ENCODE data around the gene CDT1.

Gene CDT1

GRCh38 chr16:88762258-88762870 is 41.2 kb upstream of the CDT1 start:
- peak overlapping the region; percentile 86 for H3K23ac ChIP-seq (ENCODE audit: low read depth, low read length, poor library complexity)
- H3K4me3 ChIP-seq (ENCODE audit: low read length in 2 of 2) = no peak overlapping the region
- H3K27me3 ChIP-seq (ENCODE audit: control insufficient read depth in 3 of 3, insufficient read depth in 3 of 3, low read depth in 1 of 3, low read length in 3 of 3) = no peaks in the 10 kb centered on the region
- peak overlapping the region; percentile 99 for H2BK120ac ChIP-seq (ENCODE audit: low read depth, low read length)
- peak overlapping the region; percentile 88 for H2BK5ac ChIP-seq (ENCODE audit: low read length)
- H3K9me3 ChIP-seq (replicated peaks in 1 of 2; ENCODE audit: control insufficient read depth in 2 of 2, insufficient read depth in 1 of 2, low read depth in 1 of 2, low read length in 2 of 2) = no peaks in the 10 kb centered on the region
- H2BK12ac ChIP-seq (ENCODE audit: low read length) = peak overlapping the region; percentile 95
- no CpG with 5 or more reads among the region's 16 CpGs for WGBS, 2 donors (ENCODE audit: extremely low coverage in 2 of 2, insufficient read length in 2 of 2, insufficient replicate concordance in 1 of 2)
- H2AK5ac ChIP-seq (ENCODE audit: low read depth, low read length) = peak overlapping the region; percentile 99
- no peak overlapping the region for H3K9ac ChIP-seq (ENCODE audit: low read depth, low read length, poor library complexity)
- H3K4me2 ChIP-seq (ENCODE audit: insufficient read depth, low read length, poor library complexity, severe bottlenecking) = no peak overlapping the region
- no peak overlapping the region for H3K27ac ChIP-seq (replicated peaks; ENCODE audit: low read length)
- peak overlapping the region; percentile 100 for H2BK15ac ChIP-seq (ENCODE audit: low read length)
- no peaks in the 10 kb centered on the region for H3K36me3 ChIP-seq (replicated peaks in 1 of 2; ENCODE audit: control insufficient read depth in 2 of 2, insufficient read depth in 2 of 2, low read length in 2 of 2)
- peak overlapping the region; percentile 78 for H3K4ac ChIP-seq (ENCODE audit: low read length)
- peak overlapping the region; percentile 94 for H3K18ac ChIP-seq (ENCODE audit: low read length)
- peak overlapping the region; percentile 94 for H4K91ac ChIP-seq (ENCODE audit: low read depth, low read length, poor library complexity)
- no peaks in the 10 kb centered on the region for H3K79me1 ChIP-seq (ENCODE audit: low read depth, low read length)
- no peak for DNase-seq (ENCODE audit: low spot score)
- no peak overlapping the region for H4K8ac ChIP-seq (ENCODE audit: low read depth, low read length)
- H3K4me1 ChIP-seq (ENCODE audit: control insufficient read depth in 2 of 2, insufficient read depth in 1 of 2, low read depth in 1 of 2, low read length in 2 of 2) = peaks cover 11 to 34% of the 10 kb centered on the region in 2 donors
- H3K14ac ChIP-seq (ENCODE audit: low read length) = peak overlapping the region; percentile 47
- H2AFZ ChIP-seq (ENCODE audit: low read length) = no peak overlapping the region

DNA sequence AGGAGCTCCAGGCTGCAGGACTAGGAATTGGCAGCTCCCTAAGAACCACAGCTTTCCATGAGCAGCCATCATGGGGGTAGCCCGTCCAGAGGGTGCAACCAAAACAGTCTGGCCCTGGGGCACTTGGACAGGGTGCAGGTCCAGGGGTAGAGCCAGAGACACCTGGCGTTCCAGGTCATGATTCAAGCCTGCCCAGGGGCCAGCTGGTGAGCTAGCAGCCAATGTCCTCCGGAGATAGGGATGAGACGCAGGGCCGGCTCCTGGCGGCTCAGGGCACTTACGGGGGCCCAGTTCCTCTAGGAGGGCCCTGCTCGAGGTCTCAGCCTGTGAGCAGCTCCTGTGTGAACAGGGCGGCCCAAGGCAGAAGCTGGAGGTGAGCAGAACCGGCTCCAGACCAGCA is 40.6 kb upstream of the CDT1 start:
- no peak overlapping the region for H3K4me3 ChIP-seq (ENCODE audit: low read length in 2 of 2)
- no peak for DNase-seq (ENCODE audit: low spot score)
- no peak overlapping the region for H3K14ac ChIP-seq (ENCODE audit: low read length)
- no peak overlapping the region for H2AFZ ChIP-seq (ENCODE audit: low read length)
- peak overlapping the region; percentile 95 for H2BK12ac ChIP-seq (ENCODE audit: low read length)
- H3K79me1 ChIP-seq (ENCODE audit: low read depth, low read length) = no peaks in the 10 kb centered on the region
- no peaks in the 10 kb centered on the region for H3K36me3 ChIP-seq (replicated peaks in 1 of 2; ENCODE audit: control insufficient read depth in 2 of 2, insufficient read depth in 2 of 2, low read length in 2 of 2)
- no peak overlapping the region for H4K8ac ChIP-seq (ENCODE audit: low read depth, low read length)
- no peaks in the 10 kb centered on the region for H3K9me3 ChIP-seq (replicated peaks in 1 of 2; ENCODE audit: control insufficient read depth in 2 of 2, insufficient read depth in 1 of 2, low read depth in 1 of 2, low read length in 2 of 2)
- peak overlapping the region; percentile 94 for H4K91ac ChIP-seq (ENCODE audit: low read depth, low read length, poor library complexity)
- H3K4me1 ChIP-seq (ENCODE audit: control insufficient read depth in 2 of 2, insufficient read depth in 1 of 2, low read depth in 1 of 2, low read length in 2 of 2) = peaks cover 12 to 40% of the 10 kb centered on the region in 2 donors
- peak overlapping the region; percentile 100 for H2BK15ac ChIP-seq (ENCODE audit: low read length)
- H2BK120ac ChIP-seq (ENCODE audit: low read depth, low read length) = peak overlapping the region; percentile 99
- H3K4ac ChIP-seq (ENCODE audit: low read length) = peak overlapping the region; percentile 78
- peak overlapping the region; percentile 86 for H3K23ac ChIP-seq (ENCODE audit: low read depth, low read length, poor library complexity)
- H3K4me2 ChIP-seq (ENCODE audit: insufficient read depth, low read length, poor library complexity, severe bottlenecking) = no peak overlapping the region
- no CpG with 5 or more reads among the region's 10 CpGs for WGBS, 2 donors (ENCODE audit: extremely low coverage in 2 of 2, insufficient read length in 2 of 2, insufficient replicate concordance in 1 of 2)
- peak overlapping the region; percentile 94 for H3K18ac ChIP-seq (ENCODE audit: low read length)
- peak overlapping the region; percentile 99 for H2AK5ac ChIP-seq (ENCODE audit: low read depth, low read length)
- H3K27ac ChIP-seq (replicated peaks; ENCODE audit: low read length) = peak overlapping the region; percentile 7
- H3K9ac ChIP-seq (ENCODE audit: low read depth, low read length, poor library complexity) = no peak overlapping the region
- peak overlapping the region; percentile 88 for H2BK5ac ChIP-seq (ENCODE audit: low read length)
- H3K27me3 ChIP-seq (ENCODE audit: control insufficient read depth in 3 of 3, insufficient read depth in 3 of 3, low read depth in 1 of 3, low read length in 3 of 3) = no peaks in the 10 kb centered on the region

- H3K4me2 ChIP-seq (ENCODE audit: insufficient read depth, low read length, poor library complexity, severe bottlenecking) = peak overlapping the region; percentile 44
- H3K27me3 ChIP-seq (ENCODE audit: control insufficient read depth in 3 of 3, insufficient read depth in 3 of 3, low read depth in 1 of 3, low read length in 3 of 3) = no peaks in the 10 kb centered on the region
- H2BK15ac ChIP-seq (ENCODE audit: low read length) = peak overlapping the region; percentile 100
- peak overlapping the region; percentile 97 for H3K18ac ChIP-seq (ENCODE audit: low read length)
- H2BK120ac ChIP-seq (ENCODE audit: low read depth, low read length) = peak overlapping the region; percentile 99
- peak overlapping the region; percentile 93 for H2BK5ac ChIP-seq (ENCODE audit: low read length)
- no peak overlapping the region for H3K4me3 ChIP-seq (ENCODE audit: low read length in 2 of 2)
- H4K91ac ChIP-seq (ENCODE audit: low read depth, low read length, poor library complexity) = no peak overlapping the region
- H3K14ac ChIP-seq (ENCODE audit: low read length) = peak overlapping the region; percentile 27
- no peaks in the 10 kb centered on the region for H3K79me1 ChIP-seq (ENCODE audit: low read depth, low read length)
- peak overlapping the region; percentile 7 for H3K27ac ChIP-seq (replicated peaks; ENCODE audit: low read length)
- peak overlapping the region; percentile 15 for H3K9ac ChIP-seq (ENCODE audit: low read depth, low read length, poor library complexity)
- peaks cover 18 to 46% of the 10 kb centered on the region in 2 donors for H3K4me1 ChIP-seq (ENCODE audit: control insufficient read depth in 2 of 2, insufficient read depth in 1 of 2, low read depth in 1 of 2, low read length in 2 of 2)
- peak overlapping the region; percentile 95 for H2BK12ac ChIP-seq (ENCODE audit: low read length)
- H3K9me3 ChIP-seq (replicated peaks in 1 of 2; ENCODE audit: control insufficient read depth in 2 of 2, insufficient read depth in 1 of 2, low read depth in 1 of 2, low read length in 2 of 2) = no peaks in the 10 kb centered on the region
- H3K36me3 ChIP-seq (replicated peaks in 1 of 2; ENCODE audit: control insufficient read depth in 2 of 2, insufficient read depth in 2 of 2, low read length in 2 of 2) = no peaks in the 10 kb centered on the region
- DNase-seq (ENCODE audit: low spot score) = peak; percentile 80
- H3K4ac ChIP-seq (ENCODE audit: low read length) = peak overlapping the region; percentile 90
- no CpG with 5 or more reads among the region's 14 CpGs for WGBS, 2 donors (ENCODE audit: extremely low coverage in 2 of 2, insufficient read length in 2 of 2, insufficient replicate concordance in 1 of 2)
- no peak overlapping the region for H2AFZ ChIP-seq (ENCODE audit: low read length)
- peak overlapping the region; percentile 67 for H3K23ac ChIP-seq (ENCODE audit: low read depth, low read length, poor library complexity)
- H4K8ac ChIP-seq (ENCODE audit: low read depth, low read length) = peak overlapping the region; percentile 24
- peak overlapping the region; percentile 99 for H2AK5ac ChIP-seq (ENCODE audit: low read depth, low read length)
Measured at GRCh38 chr16:88763502-88764053, 40.0 kb upstream of the CDT1 start.

- no peak overlapping the region for H3K4me3 ChIP-seq (ENCODE audit: low read length in 2 of 2)
- peak overlapping the region; percentile 99 for H2AK5ac ChIP-seq (ENCODE audit: low read depth, low read length)
- WGBS, 2 donors (ENCODE audit: extremely low coverage in 2 of 2, insufficient read length in 2 of 2, insufficient replicate concordance in 1 of 2) = no CpG with 5 or more reads among the region's 19 CpGs
- H4K8ac ChIP-seq (ENCODE audit: low read depth, low read length) = peak overlapping the region; percentile 24
- DNase-seq (ENCODE audit: low spot score) = no peak
- peak overlapping the region; percentile 15 for H3K9ac ChIP-seq (ENCODE audit: low read depth, low read length, poor library complexity)
- H2BK5ac ChIP-seq (ENCODE audit: low read length) = peak overlapping the region; percentile 93
- no peak overlapping the region for H2AFZ ChIP-seq (ENCODE audit: low read length)
- no peaks in the 10 kb centered on the region for H3K27me3 ChIP-seq (ENCODE audit: control insufficient read depth in 3 of 3, insufficient read depth in 3 of 3, low read depth in 1 of 3, low read length in 3 of 3)
- peak overlapping the region; percentile 90 for H3K4ac ChIP-seq (ENCODE audit: low read length)
- H3K18ac ChIP-seq (ENCODE audit: low read length) = peak overlapping the region; percentile 97
- peak overlapping the region; percentile 99 for H2BK15ac ChIP-seq (ENCODE audit: low read length)
- H3K9me3 ChIP-seq (replicated peaks in 1 of 2; ENCODE audit: control insufficient read depth in 2 of 2, insufficient read depth in 1 of 2, low read depth in 1 of 2, low read length in 2 of 2) = no peaks in the 10 kb centered on the region
- no peaks in the 10 kb centered on the region for H3K36me3 ChIP-seq (replicated peaks in 1 of 2; ENCODE audit: control insufficient read depth in 2 of 2, insufficient read depth in 2 of 2, low read length in 2 of 2)
- peak overlapping the region; percentile 44 for H3K4me2 ChIP-seq (ENCODE audit: insufficient read depth, low read length, poor library complexity, severe bottlenecking)
- no peaks in the 10 kb centered on the region for H3K79me1 ChIP-seq (ENCODE audit: low read depth, low read length)
- H4K91ac ChIP-seq (ENCODE audit: low read depth, low read length, poor library complexity) = no peak overlapping the region
- peak overlapping the region; percentile 27 for H3K14ac ChIP-seq (ENCODE audit: low read length)
- peaks cover 21 to 49% of the 10 kb centered on the region in 2 donors for H3K4me1 ChIP-seq (ENCODE audit: control insufficient read depth in 2 of 2, insufficient read depth in 1 of 2, low read depth in 1 of 2, low read length in 2 of 2)
- H2BK12ac ChIP-seq (ENCODE audit: low read length) = peak overlapping the region; percentile 95
- no peak overlapping the region for H3K27ac ChIP-seq (replicated peaks; ENCODE audit: low read length)
- peak overlapping the region; percentile 67 for H3K23ac ChIP-seq (ENCODE audit: low read depth, low read length, poor library complexity)
- H2BK120ac ChIP-seq (ENCODE audit: low read depth, low read length) = peak overlapping the region; percentile 87
Measured at GRCh38 chr16:88764080-88764479, 39.5 kb upstream of the CDT1 start.

Data from neuronal stem cell (in vitro differentiated cells).